Small intestine (tissue), 7 donors: ENCODE results near the gene MRPL3. TPM values are rescaled to one million over a fixed set of nuclear protein-coding genes. Genes with fewer than 3 reads are reported as not detected.
A peak's percentile ranks its signal among the peaks of the same experiment; 100 is the strongest.

Source experiments
- DNase-seq, 2 donors: peaks; one replicate each; pipeline versions ENCODE4 v3.0.0 to v3.0.0-alpha.2; 2013
- FAIRE-seq: peaks from 2 replicates; lab custom pipeline; 2012; peaks lifted over from hg19 to GRCh38; lab: Jason Lieb, UNC
- H3K27ac ChIP-seq, 3 donors: one replicate each; pipeline ENCODE4 v1.5.1; 2013; ENCODE audit warnings: low read length in 2 of 3, mild to moderate bottlenecking in 2 of 3, control low read depth in 1 of 3, inconsistent platforms in 1 of 3, low read depth in 1 of 3, moderate library complexity in 1 of 3
- H3K27me3 ChIP-seq, 3 donors: one replicate each; pipeline ENCODE4 v1.6.1; 2013; ENCODE audit warnings: low read length in 3 of 3, inconsistent platforms in 1 of 3; ENCODE audit not compliant: control insufficient read depth in 3 of 3, insufficient read depth in 3 of 3
- H3K36me3 ChIP-seq, 3 donors: one replicate each; pipeline ENCODE4 v1.6.1; 2013; ENCODE audit warnings: low read length in 3 of 3, inconsistent platforms in 1 of 3, low read depth in 1 of 3, mild to moderate bottlenecking in 1 of 3, moderate library complexity in 1 of 3; ENCODE audit not compliant: control insufficient read depth in 3 of 3, insufficient read depth in 2 of 3
- H3K4me1 ChIP-seq, 3 donors: one replicate each; pipeline ENCODE4 v1.6.1; 2013; ENCODE audit warnings: low read length in 2 of 3, inconsistent platforms in 1 of 3, low read depth in 1 of 3, mild to moderate bottlenecking in 1 of 3, moderate library complexity in 1 of 3; ENCODE audit not compliant: control insufficient read depth in 3 of 3, insufficient read depth in 2 of 3
- H3K4me3 ChIP-seq, 3 donors: one replicate each; pipeline ENCODE4 v1.5.1; 2013; ENCODE audit warnings: low read length in 3 of 3, control low read depth in 1 of 3, inconsistent platforms in 1 of 3, low read depth in 1 of 3, mild to moderate bottlenecking in 1 of 3, moderate library complexity in 1 of 3
- H3K9me3 ChIP-seq, 2 donors: one replicate each; pipeline ENCODE4 v1.6.1; 2013; ENCODE audit warnings: low read depth in 1 of 2, low read length in 1 of 2; ENCODE audit not compliant: control insufficient read depth in 2 of 2, insufficient read depth in 1 of 2
- WGBS, 3 donors: extraction: QIAGEN DNeasy Blood & Tissue Kit; methylation state at CpG; one replicate each; pipeline ENCODE4 v1.1.7; 2013; 5-methylcytosine and 5-hydroxymethylcytosine counted together
- polyA plus RNA-seq, 4 donors: library from polyadenylated mRNA; stranded (reverse) in 3 of 4; unstranded in 1 of 4; fragments of 200-250 nt in 3 of 4; fragments of 120-200 nt in 1 of 4; gene quantifications; one replicate each; pipeline versions ENCODE4 v1.2.1 to v1.2.3, GENCODE V29; 2013
- donor health status: healthy with polysubstance abuse.
- donor health status: control.
- donor health status: control.
- donor health status: Bipolar disorder and iron deficiency.
- donor health status: healthy.

The MRPL3 gene
- polyA plus RNA-seq, 4 donors = 63.2 to 113 (median 83.6) TPM

DNA sequence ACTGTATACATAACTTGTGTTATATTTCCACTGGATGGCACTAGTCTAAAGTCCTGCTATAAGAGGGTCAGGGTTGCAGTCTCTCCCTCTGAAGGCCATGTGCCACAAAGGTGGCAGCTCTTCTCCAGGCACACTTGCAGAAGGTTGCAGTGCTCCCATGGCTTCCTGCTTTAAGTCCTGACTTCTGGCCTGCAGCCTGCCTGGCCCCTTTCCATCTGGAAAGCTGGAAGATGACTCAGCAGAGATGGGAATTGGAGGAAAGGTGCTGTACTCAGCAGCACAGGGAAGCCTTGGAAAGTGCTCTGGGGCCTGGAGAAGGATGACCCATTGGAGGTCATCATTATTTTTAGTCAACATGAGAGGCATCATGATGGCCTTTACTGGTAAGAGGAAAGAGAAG lies 40.9 kb upstream of the MRPL3 start:
- H3K4me3 ChIP-seq = no peak overlapping the region
- FAIRE-seq = no peak
- H3K4me1 ChIP-seq = no peaks in the 10 kb centered on the region
- H3K9me3 ChIP-seq = no peaks in the 10 kb centered on the region
- peak in 1 of 2 donors; percentile 12 for DNase-seq
- H3K27ac ChIP-seq = no peak overlapping the region
- H3K36me3 ChIP-seq = no peaks in the 10 kb centered on the region
- peaks cover 0 to 4% (median 0%) of the 10 kb centered on the region in 3 donors for H3K27me3 ChIP-seq

DNA sequence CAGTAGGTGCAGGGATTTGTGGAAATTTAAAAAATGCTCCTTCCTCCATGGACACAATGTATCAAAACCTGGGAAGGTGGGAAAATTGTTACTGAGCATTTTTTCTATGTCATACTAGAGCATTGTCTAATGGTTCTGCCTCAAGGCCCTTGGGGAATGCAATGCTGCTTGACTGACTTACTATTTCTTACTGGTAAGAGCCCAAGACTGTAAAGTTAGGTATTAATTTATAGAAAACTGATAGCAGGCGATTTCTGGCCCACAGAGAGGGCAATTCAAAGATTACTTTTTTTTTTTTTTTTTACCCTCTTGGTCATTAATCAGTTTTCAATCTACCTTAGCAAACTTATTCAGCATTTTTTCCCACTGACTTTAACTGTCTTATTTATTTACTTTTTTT lies 38.5 kb upstream of the MRPL3 start:
- Histone ChIP-seq H3K9me3 (no peaks in the 10 kb centered on the region), H3K36me3 (no peaks in the 10 kb centered on the region), H3K4me1 (no peaks in the 10 kb centered on the region), H3K27ac (no peak overlapping the region), H3K4me3 (no peak overlapping the region), H3K27me3 (peaks cover 0 to 4% (median 0%) of the 10 kb centered on the region in 3 donors)
- WGBS, 3 donors = 25 to 46% (median 26%) methylated on average over 1 of the region's 1 CpG
- DNase-seq (no peak), FAIRE-seq (no peak)

- no peak for DNase-seq
- Histone ChIP-seq H3K4me3 (no peak overlapping the region), H3K9me3 (no peaks in the 10 kb centered on the region), H3K27ac (no peak overlapping the region), H3K4me1 (no peaks in the 10 kb centered on the region), H3K27me3 (peaks cover 0 to 4% (median 0%) of the 10 kb centered on the region in 3 donors), H3K36me3 (no peaks in the 10 kb centered on the region)
- 71 to 90% (median 78%) methylated on average over 2 of the region's 2 CpGs for WGBS, 3 donors
- no peak for FAIRE-seq
Observed at GRCh38 chr3:131540821-131541220, 38.0 kb upstream of the MRPL3 start.

- Histone ChIP-seq H3K4me3 (no peak overlapping the region), H3K4me1 (no peaks in the 10 kb centered on the region), H3K9me3 (no peaks in the 10 kb centered on the region), H3K36me3 (no peaks in the 10 kb centered on the region), H3K27ac (no peak overlapping the region), H3K27me3 (peaks cover 0 to 4% (median 0%) of the 10 kb centered on the region in 3 donors)
- DNase-seq (no peak), FAIRE-seq (no peak)
Observed at GRCh38 chr3:131540143-131540542, 37.4 kb upstream of the MRPL3 start.

DNA sequence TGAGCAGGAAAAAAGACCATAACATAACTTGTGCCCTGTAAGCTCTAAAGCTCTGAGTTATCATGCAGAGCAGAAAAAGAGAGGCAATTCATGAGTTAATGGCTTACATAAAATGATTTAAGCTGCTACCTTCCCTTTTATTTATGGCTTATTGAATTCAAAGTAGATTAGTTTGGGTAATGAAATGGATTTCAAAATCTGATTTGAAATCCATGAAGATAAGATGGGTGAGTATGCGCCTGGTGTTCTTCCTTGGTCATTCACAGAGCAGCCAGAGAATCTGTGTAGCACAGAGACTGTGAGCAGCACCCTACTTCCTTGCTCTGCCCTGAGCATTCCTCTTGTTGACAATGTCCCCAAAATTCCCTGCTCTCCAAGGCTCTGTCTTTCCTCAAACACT lies 36.2 kb upstream of the MRPL3 start:
- FAIRE-seq = no peak
- H3K27ac ChIP-seq = no peak overlapping the region

DNA sequence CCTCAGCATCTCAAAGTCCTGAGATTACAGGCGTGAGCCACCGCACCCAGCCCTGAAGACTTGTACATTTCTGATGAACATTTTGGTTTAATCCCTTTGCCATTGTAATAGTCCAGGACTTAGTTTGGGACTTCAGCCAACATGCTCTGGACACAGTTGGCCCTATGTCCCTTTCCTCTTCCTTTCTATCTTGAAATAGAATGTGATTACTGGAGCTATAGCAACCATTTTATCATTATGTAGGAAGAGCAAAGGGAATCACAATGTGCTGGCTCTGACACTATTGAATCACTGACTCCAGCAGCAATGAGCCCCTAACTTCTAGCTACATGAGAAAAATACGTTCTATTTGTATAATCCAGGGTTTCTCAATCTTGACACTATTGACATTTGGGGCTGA lies 34.8 kb upstream of the MRPL3 start:
- no peaks in the 10 kb centered on the region for H3K36me3 ChIP-seq
- H3K27ac ChIP-seq = no peak overlapping the region
- no peaks in the 10 kb centered on the region for H3K4me1 ChIP-seq
- no peak overlapping the region for H3K4me3 ChIP-seq
- 76 to 89% (median 82%) methylated on average over 3 of the region's 3 CpGs for WGBS, 3 donors
- DNase-seq (no peak), FAIRE-seq (no peak)
- no peaks in the 10 kb centered on the region for H3K9me3 ChIP-seq
- H3K27me3 ChIP-seq = peaks cover 0 to 4% (median 0%) of the 10 kb centered on the region in 3 donors

More for the DNA sequence above, 36.2 kb upstream of the MRPL3 start:
- 71 to 87% (median 85%) methylated on average over 1 of the region's 1 CpG for WGBS, 3 donors
- Histone ChIP-seq H3K4me3 (no peak overlapping the region), H3K9me3 (no peaks in the 10 kb centered on the region), H3K36me3 (no peaks in the 10 kb centered on the region), H3K27me3 (peaks cover 0 to 4% (median 0%) of the 10 kb centered on the region in 3 donors), H3K4me1 (no peaks in the 10 kb centered on the region)
- DNase-seq = no peak

DNA sequence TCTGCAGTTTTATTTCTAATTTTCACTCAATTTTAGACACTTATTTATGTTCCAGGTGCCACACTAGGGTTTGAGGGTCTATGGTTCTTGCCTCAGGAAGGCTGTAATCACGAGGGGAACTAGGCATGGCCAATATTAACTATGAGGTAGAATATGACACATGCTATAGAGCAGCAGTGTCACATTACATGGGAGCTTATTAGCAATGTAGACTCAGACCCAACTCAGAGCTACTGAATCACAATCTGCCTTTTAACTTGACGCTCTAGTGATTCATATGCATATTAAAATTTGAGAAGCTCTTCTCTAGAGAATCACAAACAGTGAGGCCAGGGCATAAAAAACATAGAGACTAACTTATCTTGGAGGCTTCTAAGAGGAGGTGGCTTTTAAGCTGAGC lies 32.8 kb upstream of the MRPL3 start:
- H3K9me3 ChIP-seq = no peaks in the 10 kb centered on the region
- H3K4me1 ChIP-seq = no peaks in the 10 kb centered on the region
- 40 to 64% (median 48%) methylated on average over 2 of the region's 2 CpGs for WGBS, 3 donors
- no peak overlapping the region for H3K4me3 ChIP-seq
- H3K27ac ChIP-seq = no peak overlapping the region
- H3K27me3 ChIP-seq = peaks cover 0 to 4% (median 0%) of the 10 kb centered on the region in 3 donors
- H3K36me3 ChIP-seq = no peaks in the 10 kb centered on the region
- DNase-seq (no peak), FAIRE-seq (no peak)

- no peak for FAIRE-seq
Observed at GRCh38 chr3:131535131-131535530, 32.4 kb upstream of the MRPL3 start.

DNA sequence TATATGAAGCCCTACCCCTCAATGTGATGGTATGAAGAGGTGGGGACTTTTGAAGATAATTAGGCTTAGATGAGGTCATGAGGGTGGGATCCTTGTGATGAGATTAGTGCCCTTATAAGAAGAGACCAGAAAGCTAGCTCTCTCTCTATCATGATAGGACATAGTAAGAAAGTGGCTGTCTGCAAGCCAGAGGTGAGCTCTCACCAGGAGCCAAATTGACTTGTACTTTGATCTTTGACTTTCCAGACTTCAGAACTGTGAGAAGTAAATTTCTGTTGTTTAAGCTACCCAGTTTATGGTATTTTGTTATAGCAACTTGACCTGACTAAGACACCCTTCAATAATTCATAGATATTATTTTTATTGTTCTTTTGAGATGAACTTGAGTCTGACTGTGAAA lies 29.9 kb upstream of the MRPL3 start:
- Histone ChIP-seq H3K27me3 (no peaks in the 10 kb centered on the region), H3K4me1 (no peaks in the 10 kb centered on the region), H3K27ac (no peak overlapping the region), H3K36me3 (no peaks in the 10 kb centered on the region), H3K4me3 (no peak overlapping the region), H3K9me3 (no peaks in the 10 kb centered on the region)
- FAIRE-seq (no peak), DNase-seq (no peak)

More at GRCh38 chr3:131535131-131535530, 32.4 kb upstream of the MRPL3 start:
- no peaks in the 10 kb centered on the region for H3K36me3 ChIP-seq
- no peak for DNase-seq
- no peaks in the 10 kb centered on the region for H3K9me3 ChIP-seq
- no peak overlapping the region for H3K4me3 ChIP-seq
- H3K27ac ChIP-seq = no peak overlapping the region
- WGBS, 3 donors = 73 to 81% (median 77%) methylated on average over 3 of the region's 3 CpGs
- peaks cover 0 to 4% (median 0%) of the 10 kb centered on the region in 3 donors for H3K27me3 ChIP-seq
- H3K4me1 ChIP-seq = no peaks in the 10 kb centered on the region
